GM18858 (cell line): Measurements from ENCODE around the gene DNAJC15.
A peak's percentile ranks its signal among the peaks of the same experiment; 100 is the strongest.
"Not testable (repeated sequence)": the region's sequence is repeated elsewhere in the genome, so short reads cannot be mapped to it uniquely, and the experiment has no call there.

Source experiments
- ATAC-seq: cut with Tn5 transposase; IDR thresholded peaks from one replicate; pipeline ENCODE4 v1.9.1; 2021; ENCODE audit not compliant: unreplicated experiment

The DNAJC15 gene

GRCh38 chr13:43042410-43042921, 19.1 kb downstream of the DNAJC15 start:
- ATAC-seq: no peak

GRCh38 chr13:43044720-43045301, 21.4 kb downstream of the DNAJC15 start:
- ATAC-seq: no peak

GRCh38 chr13:43045302-43045773, 22.0 kb downstream of the DNAJC15 start:
- ATAC-seq: not testable (repeated sequence)

GRCh38 chr13:43046259-43046658, 22.9 kb downstream of the DNAJC15 start:
- ATAC-seq: no peak

- ATAC-seq: no peak
Observed at GRCh38 chr13:43054803-43055802, 31.7 kb downstream of the DNAJC15 start.

- peak; percentile 37 for ATAC-seq
Observed at GRCh38 chr13:43057653-43058317, 34.4 kb downstream of the DNAJC15 start.

- ATAC-seq: peak; percentile 8
Observed at GRCh38 chr13:43058318-43058674, 34.9 kb downstream of the DNAJC15 start.

GRCh38 chr13:43058831-43059230, 35.4 kb downstream of the DNAJC15 start:
- no peak for ATAC-seq

GRCh38 chr13:43059779-43060178, 36.4 kb downstream of the DNAJC15 start:
- not testable (repeated sequence) for ATAC-seq

- ATAC-seq: not testable (repeated sequence)
Observed at GRCh38 chr13:43060806-43061205, 37.4 kb downstream of the DNAJC15 start.

- no peak for ATAC-seq
Observed at GRCh38 chr13:43061496-43062280, 38.3 kb downstream of the DNAJC15 start.

- ATAC-seq: no peak
Observed at GRCh38 chr13:43071824-43072223, 48.4 kb downstream of the DNAJC15 start.

- ATAC-seq: no peak
Observed at GRCh38 chr13:43072394-43072793, 49.0 kb downstream of the DNAJC15 start.

- peak; percentile 74 for ATAC-seq
Observed at GRCh38 chr13:43074824-43075510, 51.6 kb downstream of the DNAJC15 start.

GRCh38 chr13:43075511-43075902, 52.1 kb downstream of the DNAJC15 start:
- not testable (repeated sequence) for ATAC-seq

- no peak for ATAC-seq
Observed at GRCh38 chr13:43077046-43077445, 53.7 kb downstream of the DNAJC15 start.

- no peak for ATAC-seq
Observed at GRCh38 chr13:43077461-43077860, 54.1 kb downstream of the DNAJC15 start.

GRCh38 chr13:43077906-43078305, 54.5 kb downstream of the DNAJC15 start:
- ATAC-seq: no peak

- ATAC-seq: no peak
Observed at GRCh38 chr13:43078399-43078798, 55.0 kb downstream of the DNAJC15 start.

GRCh38 chr13:43079392-43079931, 56.1 kb downstream of the DNAJC15 start:
- ATAC-seq: no peak
